H9 (cell line): ENCODE data around the gene LASP1. TPM values are rescaled to one million over a fixed set of nuclear protein-coding genes. Genes with fewer than 3 reads are reported as not detected.

Source experiments
- DNase-seq: peaks from one replicate; pipeline ENCODE4 v3.0.0-alpha.2; 2017
- H2AFZ ChIP-seq: one replicate; pipeline ENCODE4 v1.6.1; 2013; ENCODE audit warnings: mild to moderate bottlenecking, low read length, control low read depth, moderate library complexity
- H2AK5ac ChIP-seq: 2 replicates; pipeline ENCODE4 v1.6.1; 2013; ENCODE audit warnings: low read length, control low read depth, mixed read lengths; ENCODE audit not compliant: insufficient read length
- H2BK120ac ChIP-seq: one replicate; pipeline ENCODE4 v1.6.1; 2013; ENCODE audit warnings: low read depth, mild to moderate bottlenecking, low read length, control low read depth, inconsistent platforms; ENCODE audit not compliant: poor library complexity, severe bottlenecking
- H2BK12ac ChIP-seq: 2 replicates; pipeline ENCODE4 v1.6.1; 2013; ENCODE audit warnings: low read length, control low read depth, mixed read lengths, low read depth; ENCODE audit not compliant: insufficient read length
- H2BK15ac ChIP-seq: 2 replicates; pipeline ENCODE4 v1.6.1; 2013; ENCODE audit warnings: low read depth, low read length, control low read depth
- H2BK20ac ChIP-seq: one replicate; pipeline ENCODE4 v1.6.1; 2013; ENCODE audit warnings: low read depth, mild to moderate bottlenecking, low read length, control low read depth, inconsistent platforms; ENCODE audit not compliant: poor library complexity, severe bottlenecking
- H2BK5ac ChIP-seq: 2 replicates; pipeline ENCODE4 v1.6.1; 2013; ENCODE audit warnings: low read length, control low read depth, mixed read lengths; ENCODE audit not compliant: insufficient read length
- H3K14ac ChIP-seq: 2 replicates; pipeline ENCODE4 v1.6.1; 2013; ENCODE audit warnings: low read length, control low read depth; ENCODE audit not compliant: insufficient read depth
- H3K18ac ChIP-seq: 2 replicates; pipeline ENCODE4 v1.6.1; 2013; ENCODE audit warnings: low read depth, mild to moderate bottlenecking, mixed read lengths, low read length, control low read depth; ENCODE audit not compliant: insufficient read length
- H3K23ac ChIP-seq: 2 replicates; pipeline ENCODE4 v1.6.1; 2013; ENCODE audit warnings: low read length, control low read depth, mixed read lengths, low read depth; ENCODE audit not compliant: insufficient read length
- H3K23me2 ChIP-seq: 2 replicates; pipeline ENCODE4 v1.6.1; 2013; ENCODE audit warnings: low read depth, mild to moderate bottlenecking, mixed read lengths, low read length, control low read depth; ENCODE audit not compliant: insufficient read length, poor library complexity, severe bottlenecking
- H3K27ac ChIP-seq: 2 replicates; pipeline ENCODE4 v1.5.1; 2013; ENCODE audit warnings: low read length, control low read depth, mixed read lengths, low read depth; ENCODE audit not compliant: insufficient read length
- H3K27me3 ChIP-seq: 2 replicates; pipeline ENCODE4 v1.6.1; 2013; ENCODE audit warnings: low read length, control low read depth, inconsistent platforms; ENCODE audit not compliant: insufficient read depth
- H3K4ac ChIP-seq: 2 replicates; pipeline ENCODE4 v1.6.1; 2013; ENCODE audit warnings: low read depth, mild to moderate bottlenecking, control low read depth, inconsistent platforms, low read length, moderate library complexity
- H3K4me1 ChIP-seq: 2 replicates; pipeline ENCODE4 v1.6.1; 2013; ENCODE audit warnings: low read length, control low read depth, inconsistent platforms; ENCODE audit not compliant: insufficient read depth
- H3K4me2 ChIP-seq: 2 replicates; pipeline ENCODE4 v1.6.1; 2013; ENCODE audit warnings: low read length, control low read depth, mixed read lengths; ENCODE audit not compliant: insufficient read length, insufficient read depth
- H3K56ac ChIP-seq: 2 replicates; pipeline ENCODE4 v1.6.1; 2013; ENCODE audit warnings: low read depth, mild to moderate bottlenecking, mixed read lengths, low read length, control low read depth; ENCODE audit not compliant: insufficient read length
- H3K79me1 ChIP-seq: 2 replicates; pipeline ENCODE4 v1.6.1; 2013; ENCODE audit warnings: low read depth, mild to moderate bottlenecking, moderate library complexity, low read length, control low read depth, inconsistent platforms; ENCODE audit not compliant: insufficient read depth, poor library complexity, severe bottlenecking
- H3K79me2 ChIP-seq: 2 replicates; pipeline ENCODE4 v1.6.1; 2013; ENCODE audit warnings: low read length, control low read depth, inconsistent platforms; ENCODE audit not compliant: insufficient read depth
- H3K9ac ChIP-seq: 2 replicates; pipeline ENCODE4 v1.6.1; 2013; ENCODE audit warnings: low read length, control low read depth, mixed read lengths; ENCODE audit not compliant: insufficient read length; ENCODE audit errors: extremely low read depth
- H3K9me3 ChIP-seq: one replicate; pipeline ENCODE4 v1.6.1; 2013; ENCODE audit warnings: low read depth, low read length, inconsistent platforms; ENCODE audit not compliant: control insufficient read depth
- H3T11ph ChIP-seq: one replicate; pipeline ENCODE4 v1.6.1; 2013; ENCODE audit warnings: mild to moderate bottlenecking, low read length, control low read depth, inconsistent platforms
- H4K20me1 ChIP-seq: one replicate; pipeline ENCODE4 v1.6.1; 2013; ENCODE audit not compliant: control insufficient read depth, insufficient read length, insufficient read depth
- H4K5ac ChIP-seq: 2 replicates; pipeline ENCODE4 v1.6.1; 2013; ENCODE audit warnings: low read depth, mild to moderate bottlenecking, mixed read lengths, low read length, control low read depth; ENCODE audit not compliant: insufficient read length
- H4K8ac ChIP-seq: replicated peaks from 2 replicates; pipeline ENCODE4 v1.6.1; 2013; ENCODE audit warnings: low read length, control low read depth, mixed read lengths, low read depth; ENCODE audit not compliant: insufficient read length
- H4K91ac ChIP-seq: 2 replicates; pipeline ENCODE4 v1.6.1; 2013; ENCODE audit warnings: low read depth, mild to moderate bottlenecking, moderate library complexity, mixed read lengths, low read length, control low read depth; ENCODE audit not compliant: insufficient read length
- H3K27ac Mint-ChIP-seq, 3 experiments: 2 replicates in 2 of 3; 3 replicates in 1 of 3; pipeline ENCODE4 v1.8.0; 2020 to 2021; ENCODE audit warnings: mixed read lengths in 3 of 3, mild to moderate bottlenecking in 1 of 3, moderate library complexity in 1 of 3
- H3K27me3 Mint-ChIP-seq: 2 replicates; pipeline ENCODE4 v1.8.0; 2021; ENCODE audit warnings: low read depth, mild to moderate bottlenecking, moderate library complexity, mixed read lengths
- H3K36me3 Mint-ChIP-seq, 3 experiments: 2 replicates in 2 of 3; 3 replicates in 1 of 3; pipeline ENCODE4 v1.8.0; 2020 to 2021; ENCODE audit warnings: low read depth in 3 of 3, mixed read lengths in 3 of 3; ENCODE audit not compliant: insufficient read depth in 1 of 3
- H3K4me1 Mint-ChIP-seq, 2 experiments: 2 replicates each; pipeline ENCODE4 v1.8.0; 2020; ENCODE audit warnings: mixed read lengths in 2 of 2
- H3K4me3 Mint-ChIP-seq, 2 experiments: 2 replicates in 1 of 2; 3 replicates in 1 of 2; pipeline ENCODE4 v1.8.0; 2020 to 2021; ENCODE audit warnings: mild to moderate bottlenecking in 2 of 2, mixed read lengths in 2 of 2, moderate library complexity in 1 of 2
- H3K9me3 Mint-ChIP-seq, 2 experiments: 2 replicates in 1 of 2; 3 replicates in 1 of 2; pipeline ENCODE4 v1.8.0; 2020; ENCODE audit warnings: mild to moderate bottlenecking in 2 of 2, mixed read lengths in 2 of 2, moderate library complexity in 1 of 2
- CTCF ChIP-seq: fragments of 200-600 bp; sonication (generic); conservative IDR thresholded peaks from 3 replicates; pipeline ENCODE4 v1.8.0; 2021; ENCODE audit warnings: antibody characterized with exemption, mild to moderate bottlenecking
- WGBS: extraction: QIAGEN DNeasy Blood & Tissue Kit; methylation state at CpG from one replicate; pipeline ENCODE4 v1.1.7; 2013; ENCODE audit warnings: missing lambda C conversion rate, low lambda C conversion rate, mixed read lengths; ENCODE audit not compliant: insufficient read length; ENCODE audit errors: extremely low coverage; 5-methylcytosine and 5-hydroxymethylcytosine counted together
- total RNA-seq: library from RNA; stranded (reverse); gene quantifications from 2 replicates; pipeline ENCODE4 v1.2.1, GENCODE V29; 2021

LASP1 gene
- total RNA-seq, 1 experiment from 2014 or later, result 121 TPM

GRCh38 chr17:38872671-38873385 lies 3.0 kb downstream of the LASP1 start:
- Mint-ChIP-seq H3K9me3 (peaks cover 0 to 5% of the 10 kb centered on the region in 2 experiments; a peak in 2 of 5 replicates), H3K27me3 (no peaks in the 10 kb centered on the region; the same call in 1 of the 2 replicates), H3K4me1 (peaks cover 50 to 67% of the 10 kb centered on the region in 2 experiments), H3K27ac (peak overlapping the region in 1 of 3 experiments; percentile 54; a peak in 2 of 7 replicates), H3K36me3 (peaks cover under 1 to 8% (median 4%) of the 10 kb centered on the region in 3 experiments; a peak in 4 of 7 replicates), H3K4me3 (peak overlapping the region in 1 of 2 experiments; percentile 47; a peak in 1 of 5 replicates)
- no peak for DNase-seq
- Histone ChIP-seq H4K91ac (no peak overlapping the region), H2BK120ac (no peak overlapping the region), H3K79me1 (no peaks in the 10 kb centered on the region), H2BK20ac (no peak overlapping the region), H3K56ac (no peak overlapping the region), H3K9ac (no peak overlapping the region), H4K20me1 (peaks cover 2% of the 10 kb centered on the region), H3K27me3 (no peaks in the 10 kb centered on the region), H2AFZ (no peak overlapping the region), H3K27ac (no peak overlapping the region), H3K4me1 (peaks cover 7% of the 10 kb centered on the region; the same call in 1 of the 2 replicates), H3K4me2 (no peak overlapping the region), H2AK5ac (no peak overlapping the region), H4K5ac (no peak overlapping the region), H3K9me3 (no peaks in the 10 kb centered on the region), H3K79me2 (peaks cover 36% of the 10 kb centered on the region; the same call in 1 of the 2 replicates), H3T11ph (no peak overlapping the region), H3K4ac (no peak overlapping the region), H2BK12ac (no peak overlapping the region), H2BK15ac (no peak overlapping the region), H3K18ac (no peak overlapping the region), H3K14ac (no peak overlapping the region), H2BK5ac (no peak overlapping the region), H4K8ac (no peak overlapping the region), H3K23me2 (peaks cover 19% of the 10 kb centered on the region), H3K23ac (no peak overlapping the region)
- no peak for TF ChIP-seq CTCF
- no CpG with 5 or more reads among the region's 9 CpGs for WGBS
